Tibial nerve (tissue), 4 donors: ENCODE measurements around the gene MARCHF7. TPM values are rescaled to one million over a fixed set of nuclear protein-coding genes. Genes with fewer than 3 reads are reported as not detected.

ENCODE experiments used
- DNase-seq, 2 donors: peaks; one replicate each; pipeline ENCODE4 v3.0.0-alpha.2; 2019; ENCODE audit warnings: low spot score in 2 of 2
- H3K27ac ChIP-seq, 4 donors: fragments of 200-600 bp; sonication (generic) in 3 of 4; one replicate each; pipeline ENCODE4 v1.5.1; 2017 to 2019; ENCODE audit warnings: mild to moderate bottlenecking in 1 of 4
- H3K27me3 ChIP-seq, 2 donors: fragments of 200-600 bp; sonication (generic) in 1 of 2; one replicate each; pipeline versions ENCODE4 v1.5.1 to v1.6.0; 2017 to 2019
- H3K36me3 ChIP-seq, 3 donors: fragments of 200-600 bp; sonication (generic); one replicate each; pipeline ENCODE4 v1.5.1; 2018 to 2019
- H3K4me1 ChIP-seq, 4 donors: fragments of 200-600 bp; sonication (generic) in 3 of 4; one replicate each; pipeline ENCODE4 v1.5.1; 2017 to 2019
- H3K4me3 ChIP-seq, 4 donors: fragments of 200-600 bp; sonication (generic) in 3 of 4; one replicate each; pipeline ENCODE4 v1.5.1; 2017 to 2019; ENCODE audit warnings: mild to moderate bottlenecking in 1 of 4, moderate library complexity in 1 of 4
- H3K9me3 ChIP-seq, 4 donors: fragments of 200-600 bp; sonication (generic) in 3 of 4; one replicate each; pipeline ENCODE4 v1.5.1; 2017 to 2019
- EP300 ChIP-seq, 2 donors: sonication (generic); formaldehyde crosslinking; IDR thresholded peaks; one replicate each; pipeline ENCODE4 v1.6.1; 2017; ENCODE audit warnings: antibody characterized with exemption in 2 of 2, mild to moderate bottlenecking in 1 of 2
- POLR2A ChIP-seq, 2 donors: fragments of 450-650 bp; IDR thresholded peaks; one replicate each; pipeline ENCODE4 v1.6.1; 2017; ENCODE audit warnings: antibody characterized with exemption in 2 of 2, mild to moderate bottlenecking in 2 of 2, moderate library complexity in 2 of 2
- WGBS, 2 donors: methylation state at CpG; one replicate each; pipeline ENCODE4 v1.1.5; 2018; 5-methylcytosine and 5-hydroxymethylcytosine counted together
- total RNA-seq, 4 donors: library from RNA; depleted of rRNA; stranded (reverse); fragments of >200 nt; gene quantifications; one replicate each; pipeline ENCODE4 v1.1.0, GENCODE V29; 2016
- TF ChIP-seq, protein P1 (sequence below), 5 experiments: fragments of 200-600 bp in 3 of 5; fragments of 450-650 bp in 2 of 5; sonication (generic) in 3 of 5; IDR thresholded peaks; one replicate each; pipeline ENCODE4 v1.5.1; 2016 to 2019; ENCODE audit warnings: antibody characterized with exemption in 5 of 5, mild to moderate bottlenecking in 3 of 5, moderate library complexity in 2 of 5

Gene MARCHF7
- total RNA-seq, 4 donors from 2014 or later: 80.8 to 104 (median 90.7) TPM

- H3K36me3 ChIP-seq: peaks cover 0 to 77% (median 19%) of the 10 kb centered on the region in 3 donors
- peaks cover 0 to 10% (median 0%) of the 10 kb centered on the region in 4 donors for H3K4me1 ChIP-seq
- H3K27ac ChIP-seq: no peak overlapping the region
- H3K4me3 ChIP-seq: no peak overlapping the region
- no peaks in the 10 kb centered on the region for H3K9me3 ChIP-seq
- H3K27me3 ChIP-seq: no peaks in the 10 kb centered on the region
- TF ChIP-seq POLR2A (IDR thresholded peaks at IDR 0.05) (no peak), EP300 (IDR thresholded peaks at IDR 0.05) (no peak)
- TF ChIP-seq, protein P1, sequence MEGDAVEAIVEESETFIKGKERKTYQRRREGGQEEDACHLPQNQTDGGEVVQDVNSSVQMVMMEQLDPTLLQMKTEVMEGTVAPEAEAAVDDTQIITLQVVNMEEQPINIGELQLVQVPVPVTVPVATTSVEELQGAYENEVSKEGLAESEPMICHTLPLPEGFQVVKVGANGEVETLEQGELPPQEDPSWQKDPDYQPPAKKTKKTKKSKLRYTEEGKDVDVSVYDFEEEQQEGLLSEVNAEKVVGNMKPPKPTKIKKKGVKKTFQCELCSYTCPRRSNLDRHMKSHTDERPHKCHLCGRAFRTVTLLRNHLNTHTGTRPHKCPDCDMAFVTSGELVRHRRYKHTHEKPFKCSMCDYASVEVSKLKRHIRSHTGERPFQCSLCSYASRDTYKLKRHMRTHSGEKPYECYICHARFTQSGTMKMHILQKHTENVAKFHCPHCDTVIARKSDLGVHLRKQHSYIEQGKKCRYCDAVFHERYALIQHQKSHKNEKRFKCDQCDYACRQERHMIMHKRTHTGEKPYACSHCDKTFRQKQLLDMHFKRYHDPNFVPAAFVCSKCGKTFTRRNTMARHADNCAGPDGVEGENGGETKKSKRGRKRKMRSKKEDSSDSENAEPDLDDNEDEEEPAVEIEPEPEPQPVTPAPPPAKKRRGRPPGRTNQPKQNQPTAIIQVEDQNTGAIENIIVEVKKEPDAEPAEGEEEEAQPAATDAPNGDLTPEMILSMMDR (IDR thresholded peaks at IDR 0.05): no peak
- DNase-seq: no peak
- 95 to 100% methylated on average over 1 of the region's 1 CpG for WGBS, 2 donors
These were observed 23.3 kb downstream of the MARCHF7 start for GRCh38 chr2:159735648-159736047.

GRCh38 chr2:159736048-159736447 lies 23.7 kb downstream of the MARCHF7 start:
- DNase-seq: no peak
- TF ChIP-seq EP300 (IDR thresholded peaks at IDR 0.05): no peak
- TF ChIP-seq, protein P1 (IDR thresholded peaks at IDR 0.05): no peak
- TF ChIP-seq POLR2A (IDR thresholded peaks at IDR 0.05): no peak

GRCh38 chr2:159737292-159737916 lies 25.1 kb downstream of the MARCHF7 start:
- 95 to 96% methylated on average over 1 of the region's 1 CpG for WGBS, 2 donors

More at GRCh38 chr2:159736048-159736447, 23.7 kb downstream of the MARCHF7 start:
- Histone ChIP-seq H3K4me3 (no peak overlapping the region), H3K36me3 (peaks cover 0 to 73% (median 15%) of the 10 kb centered on the region in 3 donors), H3K4me1 (peaks cover 0 to 10% (median 0%) of the 10 kb centered on the region in 4 donors), H3K27me3 (no peaks in the 10 kb centered on the region), H3K9me3 (no peaks in the 10 kb centered on the region), H3K27ac (no peak overlapping the region)
- 79 to 87% methylated on average over 3 of the region's 3 CpGs for WGBS, 2 donors

DNA sequence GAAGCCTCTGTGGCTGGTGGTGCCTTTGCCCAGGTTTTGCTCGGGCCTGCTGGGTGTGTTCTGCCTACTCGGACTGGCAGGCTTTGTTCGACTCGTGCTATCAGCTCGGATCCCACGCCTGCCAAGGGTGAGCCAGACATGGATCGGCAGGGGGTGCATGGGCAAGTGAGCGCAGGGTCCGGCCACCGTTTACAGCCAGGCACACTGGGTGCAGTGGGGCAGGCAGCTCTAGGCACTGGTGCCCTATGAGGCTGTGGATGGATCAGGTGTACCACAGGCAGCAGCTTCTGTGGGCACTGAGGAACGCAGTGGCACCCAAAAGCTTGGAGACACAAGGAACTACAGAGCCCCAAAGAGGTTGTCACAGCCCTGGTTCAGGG lies 25.6 kb downstream of the MARCHF7 start:
- no peak for DNase-seq
- TF ChIP-seq EP300 (IDR thresholded peaks at IDR 0.05) (no peak), POLR2A (IDR thresholded peaks at IDR 0.05) (no peak)
- TF ChIP-seq, protein P1 (IDR thresholded peaks at IDR 0.05): no peak
- peaks cover 0 to 62% (median 15%) of the 10 kb centered on the region in 3 donors for H3K36me3 ChIP-seq

More at GRCh38 chr2:159737292-159737916, 25.1 kb downstream of the MARCHF7 start:
- Histone ChIP-seq H3K4me3 (no peak overlapping the region), H3K4me1 (peaks cover 0 to 10% (median 0%) of the 10 kb centered on the region in 4 donors), H3K36me3 (peaks cover 0 to 62% (median 15%) of the 10 kb centered on the region in 3 donors), H3K27me3 (no peaks in the 10 kb centered on the region), H3K9me3 (no peaks in the 10 kb centered on the region), H3K27ac (no peak overlapping the region)
- TF ChIP-seq, protein P1 (IDR thresholded peaks at IDR 0.05): no peak
- TF ChIP-seq EP300 (IDR thresholded peaks at IDR 0.05): no peak
- TF ChIP-seq POLR2A (IDR thresholded peaks at IDR 0.05): no peak
- DNase-seq: no peak

More for the DNA sequence above, 25.6 kb downstream of the MARCHF7 start:
- no peak overlapping the region for H3K4me3 ChIP-seq
- H3K4me1 ChIP-seq: peaks cover 0 to 10% (median 0%) of the 10 kb centered on the region in 4 donors
- H3K9me3 ChIP-seq: no peaks in the 10 kb centered on the region
- no peak overlapping the region for H3K27ac ChIP-seq
- H3K27me3 ChIP-seq: no peaks in the 10 kb centered on the region
- WGBS, 2 donors: 93 to 100% methylated on average over 6 to 11 of the region's 11 CpGs
